Colonic mucosa (tissue), 4 donors: ENCODE data around the gene CACNA2D4. TPM values are rescaled to one million over a fixed set of nuclear protein-coding genes. Genes with fewer than 3 reads are reported as not detected.

Experiments used
- DNase-seq: peaks from one replicate; pipeline ENCODE4 v3.0.0-alpha.2; 2020
- H3K27ac ChIP-seq: fragments of 200-600 bp; one replicate; pipeline ENCODE4 v1.8.0; 2021
- H3K27me3 ChIP-seq: fragments of 200-600 bp; one replicate; pipeline ENCODE4 v1.8.0; 2021
- H3K36me3 ChIP-seq: fragments of 200-600 bp; one replicate; pipeline ENCODE4 v1.8.0; 2021
- H3K4me1 ChIP-seq: fragments of 200-600 bp; one replicate; pipeline ENCODE4 v1.8.0; 2021; ENCODE audit warnings: mild to moderate bottlenecking
- H3K4me3 ChIP-seq: fragments of 200-600 bp; one replicate; pipeline ENCODE4 v1.8.0; 2021
- H3K9ac ChIP-seq, 2 donors: one replicate each; pipeline ENCODE4 v1.7.0; 2013; ENCODE audit warnings: control low read depth in 2 of 2, low read depth in 2 of 2, low read length in 2 of 2
- H3K9me3 ChIP-seq: fragments of 200-600 bp; one replicate; pipeline ENCODE4 v1.8.0; 2021
- intact Hi-C: fragments of 100-400 bp; cut with DNase I; formaldehyde crosslinking; loops from one replicate; pipeline ENCODE4 v1.14.1; 2022
- total RNA-seq, 2 donors: library from RNA; stranded (reverse); fragmentation: NEBNext Ultra II Directional in 1 of 2; extraction: Animal tissue kit (Norgen Biotek cat#: 25700) in 1 of 2; gene quantifications; one replicate each; pipeline ENCODE4 v1.2.1, GENCODE V29; 2021
- TF ChIP-seq, protein P1 (sequence below): fragments of 200-600 bp; IDR thresholded peaks from one replicate; pipeline ENCODE4 v1.8.0; 2022; ENCODE audit warnings: antibody characterized with exemption, mild to moderate bottlenecking
- donor health status: healthy.
- donor health status: DM: no; HTN: no; CAD: no.
- donor health status: DM: no; HTN: no; CAD: no.

Gene CACNA2D4
- total RNA-seq, 2 donors from 2014 or later: 3.3 to 3.7 TPM

- H3K9me3 ChIP-seq: no peaks in the 10 kb centered on the region
- no peaks in the 10 kb centered on the region for H3K27me3 ChIP-seq
- H3K36me3 ChIP-seq: no peaks in the 10 kb centered on the region
- TF ChIP-seq, protein P1, sequence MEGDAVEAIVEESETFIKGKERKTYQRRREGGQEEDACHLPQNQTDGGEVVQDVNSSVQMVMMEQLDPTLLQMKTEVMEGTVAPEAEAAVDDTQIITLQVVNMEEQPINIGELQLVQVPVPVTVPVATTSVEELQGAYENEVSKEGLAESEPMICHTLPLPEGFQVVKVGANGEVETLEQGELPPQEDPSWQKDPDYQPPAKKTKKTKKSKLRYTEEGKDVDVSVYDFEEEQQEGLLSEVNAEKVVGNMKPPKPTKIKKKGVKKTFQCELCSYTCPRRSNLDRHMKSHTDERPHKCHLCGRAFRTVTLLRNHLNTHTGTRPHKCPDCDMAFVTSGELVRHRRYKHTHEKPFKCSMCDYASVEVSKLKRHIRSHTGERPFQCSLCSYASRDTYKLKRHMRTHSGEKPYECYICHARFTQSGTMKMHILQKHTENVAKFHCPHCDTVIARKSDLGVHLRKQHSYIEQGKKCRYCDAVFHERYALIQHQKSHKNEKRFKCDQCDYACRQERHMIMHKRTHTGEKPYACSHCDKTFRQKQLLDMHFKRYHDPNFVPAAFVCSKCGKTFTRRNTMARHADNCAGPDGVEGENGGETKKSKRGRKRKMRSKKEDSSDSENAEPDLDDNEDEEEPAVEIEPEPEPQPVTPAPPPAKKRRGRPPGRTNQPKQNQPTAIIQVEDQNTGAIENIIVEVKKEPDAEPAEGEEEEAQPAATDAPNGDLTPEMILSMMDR: no peak
- no peak overlapping the region for H3K9ac ChIP-seq
- DNase-seq: no peak
- no peak overlapping the region for H3K27ac ChIP-seq
- H3K4me3 ChIP-seq: no peak overlapping the region
- H3K4me1 ChIP-seq: no peaks in the 10 kb centered on the region
- intact Hi-C loops: no loop called here
These were observed 150.9 kb downstream of the CACNA2D4 start for GRCh38 chr12:1767407-1768090.

DNA sequence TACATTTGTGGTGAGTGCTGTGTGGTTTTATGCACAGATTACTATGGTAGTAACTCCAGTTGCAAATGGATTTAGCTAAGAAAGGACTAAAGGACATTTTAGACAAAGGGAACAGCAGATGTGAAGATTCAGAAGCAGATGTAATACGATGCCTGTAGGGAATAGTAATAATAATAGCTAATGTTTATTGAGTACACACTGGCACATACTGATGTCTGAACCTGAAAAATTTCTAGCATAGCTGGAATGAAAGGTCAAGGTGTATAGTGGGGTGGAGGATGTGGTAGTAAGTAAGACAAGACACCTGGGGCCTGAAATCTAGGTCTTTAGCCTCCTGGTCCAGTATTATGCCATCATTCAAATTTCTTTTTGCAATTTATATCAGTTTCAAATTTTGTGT is 152.3 kb downstream of the CACNA2D4 start:
- H3K4me1 ChIP-seq: no peaks in the 10 kb centered on the region
- no peak for DNase-seq
- intact Hi-C loops: no loop called here
- H3K9ac ChIP-seq: no peak overlapping the region
- H3K4me3 ChIP-seq: no peak overlapping the region
- no peaks in the 10 kb centered on the region for H3K27me3 ChIP-seq
- H3K27ac ChIP-seq: no peak overlapping the region
- no peaks in the 10 kb centered on the region for H3K9me3 ChIP-seq
- H3K36me3 ChIP-seq: no peaks in the 10 kb centered on the region
- TF ChIP-seq, protein P1: no peak

GRCh38 chr12:1763153-1763552 is 155.3 kb downstream of the CACNA2D4 start:
- Histone ChIP-seq H3K36me3 (no peaks in the 10 kb centered on the region), H3K4me3 (no peak overlapping the region), H3K4me1 (no peaks in the 10 kb centered on the region), H3K9me3 (no peaks in the 10 kb centered on the region), H3K27ac (no peak overlapping the region), H3K9ac (no peak overlapping the region), H3K27me3 (no peaks in the 10 kb centered on the region)
- intact Hi-C loops: no loop called here
- TF ChIP-seq, protein P1: no peak
- no peak for DNase-seq

DNA sequence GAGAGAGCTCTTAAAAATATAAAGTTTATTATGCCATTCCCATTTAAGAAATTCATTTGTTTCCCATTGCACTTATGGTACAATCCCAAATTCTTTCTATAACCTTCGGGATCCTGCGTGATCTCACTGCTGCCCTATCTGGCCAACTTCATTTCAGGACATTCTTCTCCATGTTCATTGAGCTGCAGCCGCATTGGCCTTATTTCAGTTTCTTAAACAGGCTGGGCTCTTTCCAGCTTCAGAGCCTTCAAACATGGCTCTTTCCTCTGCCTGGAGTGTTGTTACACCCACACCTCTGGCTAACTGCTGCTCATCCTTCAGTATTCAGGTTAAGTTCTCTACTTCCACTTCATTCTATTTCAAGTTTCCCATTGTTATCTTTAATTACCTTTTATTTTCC is 156.6 kb downstream of the CACNA2D4 start:
- intact Hi-C loops: no loop called here
- no peak overlapping the region for H3K4me3 ChIP-seq
- TF ChIP-seq, protein P1: no peak

GRCh38 chr12:1760566-1761382 is 157.7 kb downstream of the CACNA2D4 start:
- H3K27me3 ChIP-seq: no peaks in the 10 kb centered on the region
- intact Hi-C loops: no loop called here
- H3K36me3 ChIP-seq: no peaks in the 10 kb centered on the region
- DNase-seq: no peak
- no peak overlapping the region for H3K9ac ChIP-seq
- H3K27ac ChIP-seq: no peak overlapping the region
- TF ChIP-seq, protein P1: no peak
- H3K9me3 ChIP-seq: no peaks in the 10 kb centered on the region
- no peak overlapping the region for H3K4me3 ChIP-seq
- H3K4me1 ChIP-seq: no peaks in the 10 kb centered on the region

More for the DNA sequence above, 156.6 kb downstream of the CACNA2D4 start:
- Histone ChIP-seq H3K27ac (no peak overlapping the region), H3K36me3 (no peaks in the 10 kb centered on the region), H3K9ac (no peak overlapping the region), H3K27me3 (no peaks in the 10 kb centered on the region), H3K4me1 (no peaks in the 10 kb centered on the region), H3K9me3 (no peaks in the 10 kb centered on the region)
- DNase-seq: no peak
